ENCODE data around the gene RXFP4.

DNA sequence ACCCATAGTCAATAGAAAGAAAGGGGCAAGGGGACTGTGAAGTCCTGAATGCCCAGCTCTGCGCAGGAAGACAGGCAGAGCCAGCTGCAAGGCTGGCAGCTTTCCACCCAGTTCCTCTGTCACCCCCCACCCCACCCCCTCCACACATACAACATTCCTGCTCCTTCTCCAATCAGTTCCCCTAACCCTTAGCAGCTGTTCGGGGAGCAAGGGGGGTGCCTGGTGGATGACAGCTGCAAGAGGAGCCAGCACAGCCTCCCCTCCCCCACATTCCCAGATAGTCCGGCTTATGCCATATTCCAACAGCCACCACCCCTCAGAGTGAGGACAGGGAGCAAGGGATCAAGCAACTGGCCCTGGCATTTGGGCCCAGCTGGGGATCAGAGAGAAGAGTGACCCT lies 27.2 kb downstream of the RXFP4 start:
- no peak for TF ChIP-seq POLR2A (IDR thresholded peaks at IDR 0.05)
- TF ChIP-seq EP300 (IDR thresholded peaks at IDR 0.05; ENCODE audit: low read depth): no peak
- TF ChIP-seq, protein P1, sequence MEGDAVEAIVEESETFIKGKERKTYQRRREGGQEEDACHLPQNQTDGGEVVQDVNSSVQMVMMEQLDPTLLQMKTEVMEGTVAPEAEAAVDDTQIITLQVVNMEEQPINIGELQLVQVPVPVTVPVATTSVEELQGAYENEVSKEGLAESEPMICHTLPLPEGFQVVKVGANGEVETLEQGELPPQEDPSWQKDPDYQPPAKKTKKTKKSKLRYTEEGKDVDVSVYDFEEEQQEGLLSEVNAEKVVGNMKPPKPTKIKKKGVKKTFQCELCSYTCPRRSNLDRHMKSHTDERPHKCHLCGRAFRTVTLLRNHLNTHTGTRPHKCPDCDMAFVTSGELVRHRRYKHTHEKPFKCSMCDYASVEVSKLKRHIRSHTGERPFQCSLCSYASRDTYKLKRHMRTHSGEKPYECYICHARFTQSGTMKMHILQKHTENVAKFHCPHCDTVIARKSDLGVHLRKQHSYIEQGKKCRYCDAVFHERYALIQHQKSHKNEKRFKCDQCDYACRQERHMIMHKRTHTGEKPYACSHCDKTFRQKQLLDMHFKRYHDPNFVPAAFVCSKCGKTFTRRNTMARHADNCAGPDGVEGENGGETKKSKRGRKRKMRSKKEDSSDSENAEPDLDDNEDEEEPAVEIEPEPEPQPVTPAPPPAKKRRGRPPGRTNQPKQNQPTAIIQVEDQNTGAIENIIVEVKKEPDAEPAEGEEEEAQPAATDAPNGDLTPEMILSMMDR (IDR thresholded peaks at IDR 0.05): no peak
- TF ChIP-seq POLR2AphosphoS5 (IDR thresholded peaks at IDR 0.05): no peak

All from transverse colon (tissue), 4 donors.